Measurements from ENCODE around the gene LRMDA.
"Not testable (repeated sequence)": the region's sequence is repeated elsewhere in the genome, so short reads cannot be mapped to it uniquely, and the experiment has no call there.

LRMDA gene

DNA sequence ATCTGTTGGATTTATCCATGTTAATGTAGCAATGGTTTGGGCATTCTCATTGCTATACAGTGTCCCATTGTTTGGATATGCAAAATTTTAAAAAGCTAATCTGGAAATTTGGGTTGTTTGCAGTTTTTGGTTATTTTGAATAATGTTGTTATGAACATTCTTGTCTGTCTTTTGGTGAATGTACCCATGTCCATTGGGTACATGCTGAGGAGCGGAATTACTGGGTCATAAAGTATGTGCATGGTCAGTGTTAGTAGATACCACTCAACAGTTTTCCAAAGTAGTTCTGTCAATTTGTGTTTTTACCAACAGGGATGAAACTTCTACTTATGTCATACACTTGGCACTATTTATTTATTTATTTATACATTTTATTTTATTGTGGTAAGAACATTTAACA lies 153.9 kb downstream of the LRMDA start:
- no peak for DNase-seq (ENCODE audit: low read depth in 2 of 2)

DNA sequence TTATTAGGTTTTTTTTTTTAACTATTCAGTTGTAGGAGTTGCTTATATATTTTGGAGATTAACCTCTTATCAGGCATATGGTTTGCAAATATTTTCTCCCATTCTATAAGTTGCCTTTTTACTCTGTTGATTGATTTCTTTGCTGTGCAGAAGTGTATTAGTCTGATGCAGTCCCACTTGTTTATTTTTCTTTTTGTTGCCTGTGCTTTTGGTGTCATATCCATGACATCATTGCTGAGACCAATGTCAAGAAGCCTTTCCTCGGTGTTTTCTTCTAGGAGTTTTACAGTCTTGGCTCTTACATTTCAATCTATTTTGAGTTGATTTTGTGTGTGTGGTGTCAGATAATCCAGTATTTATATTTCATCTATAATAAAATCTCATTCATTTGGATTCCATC lies 155.4 kb downstream of the LRMDA start:
- DNase-seq (ENCODE audit: low read depth in 2 of 2), result no peak

DNA sequence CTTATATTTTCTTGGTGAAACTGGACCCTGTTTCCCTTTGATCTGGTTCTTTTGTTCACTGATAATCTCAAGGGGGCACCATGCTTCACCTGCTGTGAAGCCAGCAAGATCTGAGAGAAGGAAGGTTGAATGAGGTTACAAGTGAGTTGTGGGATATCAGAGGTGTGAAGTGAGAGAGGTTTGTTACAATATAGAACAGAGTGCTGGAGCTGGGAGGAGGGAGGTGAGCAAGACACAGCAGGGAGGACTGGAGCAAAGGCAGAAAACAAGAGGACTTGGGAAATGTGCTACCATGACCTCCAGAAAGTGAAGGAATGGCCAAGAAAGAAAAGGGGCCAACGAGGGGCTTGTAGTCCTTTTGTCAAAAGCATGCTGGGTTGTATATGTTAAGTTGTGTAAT lies 156.6 kb downstream of the LRMDA start:
- DNase-seq (ENCODE audit: low read depth in 2 of 2), result no peak

DNA sequence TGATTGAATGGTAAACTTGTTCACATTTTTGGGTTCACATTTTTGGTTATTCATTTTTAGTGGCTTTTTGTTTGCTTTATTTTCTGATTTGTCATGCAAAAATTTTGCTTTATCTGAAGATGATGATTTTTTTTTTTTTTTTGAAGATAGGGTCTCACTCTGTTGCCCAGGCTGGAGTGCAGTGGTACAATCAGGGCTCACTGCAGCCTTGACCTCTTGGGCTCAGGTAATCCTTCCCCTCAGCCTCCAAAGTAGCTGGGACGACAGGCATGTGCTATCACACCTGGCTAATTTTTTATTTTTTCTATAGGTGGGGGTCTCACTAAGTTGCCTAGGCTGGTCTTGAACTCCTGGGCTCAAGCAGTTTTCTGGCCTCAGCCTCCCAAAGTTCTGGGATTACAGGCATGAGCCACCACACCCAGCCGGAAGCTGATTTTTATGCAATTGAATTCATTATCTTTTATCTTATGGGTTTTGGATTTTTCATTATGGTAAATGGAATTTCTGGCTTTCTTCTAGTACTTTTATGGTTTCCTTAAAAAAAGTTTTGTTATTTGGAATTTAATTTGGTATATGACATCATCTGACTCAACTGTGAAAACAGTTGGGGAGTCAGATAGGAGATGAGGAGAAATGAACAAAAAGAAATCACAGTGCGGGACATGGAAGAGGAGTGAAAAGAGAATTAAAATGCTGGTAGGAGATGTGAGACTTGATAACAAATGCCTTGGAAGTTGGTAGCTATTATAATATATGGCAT lies 158.7 kb downstream of the LRMDA start:
- DNase-seq (ENCODE audit: low read depth in 2 of 2), result no peak

DNA sequence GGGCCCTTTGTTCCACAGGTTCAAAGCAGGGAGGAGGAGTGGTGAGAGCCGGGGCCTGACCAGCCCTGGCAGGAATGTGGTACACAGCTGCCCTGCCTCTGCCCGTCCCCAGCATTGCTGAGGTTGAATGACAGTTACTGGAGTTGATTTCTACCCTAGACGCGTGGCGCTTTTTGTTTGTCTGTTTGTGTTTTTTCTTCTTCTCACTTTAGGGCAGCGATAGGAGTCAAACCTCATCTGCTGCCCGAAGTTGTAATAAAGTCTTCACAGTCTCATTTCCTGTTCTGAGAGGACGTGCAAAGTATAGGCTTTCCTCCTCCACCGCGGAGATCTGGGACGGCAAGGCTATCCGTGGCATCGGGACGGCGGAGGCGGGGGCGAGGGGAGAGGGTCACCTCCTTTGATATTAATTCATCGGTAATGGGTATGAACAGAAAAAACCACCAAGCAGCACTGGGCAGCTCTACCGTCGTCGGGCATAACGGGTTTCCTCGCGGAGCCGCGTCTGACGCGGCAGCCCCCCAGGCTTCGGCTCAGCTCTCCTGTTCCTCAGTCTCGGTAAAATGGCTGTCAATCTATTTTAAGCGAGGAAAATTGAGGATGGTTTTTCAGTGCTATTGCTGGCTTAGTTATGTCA lies 160.8 kb downstream of the LRMDA start:
- no peak for DNase-seq (ENCODE audit: low read depth in 2 of 2)

DNA sequence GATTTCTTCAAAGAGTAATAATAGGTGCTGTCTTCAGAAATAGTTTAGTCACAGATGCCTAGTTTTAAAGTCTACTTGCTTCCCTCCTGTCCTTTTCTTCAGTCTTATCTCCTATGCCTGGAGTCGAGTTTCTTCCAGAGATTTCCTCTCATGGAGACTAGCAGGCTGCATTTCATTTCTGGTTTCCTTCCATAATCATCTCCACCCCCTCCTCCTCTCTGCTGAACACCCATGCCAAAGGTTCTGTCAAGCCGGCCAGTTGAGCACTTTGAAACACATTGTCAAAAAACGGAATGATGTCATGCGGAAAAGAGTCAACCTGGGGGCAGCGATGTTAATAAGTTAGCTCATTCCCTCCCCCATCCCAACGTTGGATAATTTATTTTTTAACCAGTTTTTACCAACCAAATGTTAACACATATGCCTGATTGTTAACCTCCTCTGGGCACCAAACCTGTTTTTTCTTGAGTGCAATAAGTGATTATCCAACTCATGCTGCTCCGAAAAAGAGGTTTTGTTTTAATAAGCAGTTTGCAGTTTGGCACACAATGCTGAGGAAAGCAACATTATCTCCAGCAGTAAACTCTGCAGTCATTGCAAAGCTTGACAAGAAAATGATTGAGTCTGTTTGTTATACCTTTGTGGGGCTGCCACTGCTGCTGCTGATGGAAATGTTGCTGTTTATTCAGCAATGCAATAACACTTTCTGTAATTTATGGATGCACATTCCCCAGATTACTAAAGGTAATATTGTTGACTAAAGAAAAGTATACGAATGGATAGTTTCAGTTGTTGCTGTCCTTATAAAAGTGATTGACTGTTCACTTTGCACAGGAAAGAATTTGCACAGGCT lies 161.6 kb downstream of the LRMDA start:
- no peak for DNase-seq (ENCODE audit: low read depth in 2 of 2)

DNA sequence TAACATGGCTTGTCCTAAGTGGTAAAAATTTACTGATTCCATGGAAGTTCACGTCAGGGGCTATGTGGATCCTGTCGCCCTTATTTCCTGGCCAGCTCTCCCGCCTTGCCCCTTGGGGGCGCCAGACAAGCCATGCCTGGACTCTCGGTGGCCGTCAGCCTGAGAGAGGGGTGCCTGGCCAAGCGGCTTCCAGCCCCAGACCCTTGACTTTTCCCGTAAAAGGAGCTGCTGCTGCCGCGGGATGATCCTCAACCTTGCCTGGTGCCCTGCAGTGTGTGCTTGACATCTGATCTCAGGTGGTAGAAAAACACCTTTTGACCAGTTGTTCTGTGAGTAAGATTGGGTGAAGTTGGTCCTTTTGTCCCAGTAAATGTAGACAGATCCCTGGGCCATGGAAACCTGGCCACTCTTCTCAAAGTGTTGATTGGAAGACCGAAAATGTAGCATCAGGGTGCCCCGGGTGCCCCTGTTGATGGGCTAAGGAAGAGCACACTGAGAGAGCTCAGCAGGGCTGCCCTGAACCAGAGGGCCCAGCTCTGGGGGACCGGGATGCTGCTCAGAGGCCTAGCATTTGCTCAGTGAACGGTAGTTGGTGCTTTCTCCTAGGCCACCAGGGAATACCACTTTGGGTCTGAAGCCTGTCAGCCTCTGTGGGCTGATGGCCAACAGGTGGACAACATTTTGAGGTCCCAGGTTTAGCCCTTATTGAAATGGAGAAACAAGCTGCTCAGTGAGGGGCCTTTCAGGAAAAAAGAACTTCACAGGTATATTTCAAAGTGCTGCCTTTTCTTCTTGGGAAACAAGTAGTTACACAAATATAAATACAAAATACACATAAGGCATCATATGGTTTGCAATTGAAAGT lies 162.5 kb downstream of the LRMDA start:
- no peak for DNase-seq (ENCODE audit: low read depth in 2 of 2)

DNA sequence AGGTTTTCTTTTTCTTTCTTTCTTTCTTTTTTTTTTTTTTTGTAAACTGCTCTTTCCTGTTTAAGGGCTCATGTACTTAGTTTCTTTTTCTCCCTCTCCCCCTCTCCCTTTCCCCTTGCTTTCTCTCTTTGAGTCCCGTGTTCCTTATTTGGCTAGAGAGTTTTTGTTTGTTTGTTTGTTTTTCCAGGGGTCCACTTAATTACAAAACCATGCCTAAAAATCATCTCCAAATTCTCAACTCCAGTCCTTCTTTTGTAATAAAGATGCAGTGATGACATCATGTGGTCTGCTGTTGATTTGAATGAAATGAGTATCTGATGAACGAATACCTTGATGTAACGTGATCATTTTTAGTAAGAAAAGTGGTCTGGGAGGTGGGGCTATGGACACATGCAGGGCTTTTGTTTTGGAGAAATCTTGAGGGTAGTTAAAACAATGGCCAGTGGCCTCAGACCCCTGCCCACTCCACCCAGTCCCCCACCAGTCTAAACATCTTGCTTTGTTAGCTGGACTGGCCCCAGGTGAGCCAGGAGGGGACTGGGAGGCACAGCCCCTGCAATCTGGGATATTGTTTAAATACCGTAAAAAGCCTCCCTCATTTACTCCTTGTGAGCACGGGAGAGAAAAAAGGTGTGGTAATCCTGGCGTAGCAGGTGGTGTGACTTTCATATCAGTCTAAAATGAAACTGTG lies 165.7 kb downstream of the LRMDA start:
- no peak for DNase-seq (ENCODE audit: low read depth in 2 of 2)

DNA sequence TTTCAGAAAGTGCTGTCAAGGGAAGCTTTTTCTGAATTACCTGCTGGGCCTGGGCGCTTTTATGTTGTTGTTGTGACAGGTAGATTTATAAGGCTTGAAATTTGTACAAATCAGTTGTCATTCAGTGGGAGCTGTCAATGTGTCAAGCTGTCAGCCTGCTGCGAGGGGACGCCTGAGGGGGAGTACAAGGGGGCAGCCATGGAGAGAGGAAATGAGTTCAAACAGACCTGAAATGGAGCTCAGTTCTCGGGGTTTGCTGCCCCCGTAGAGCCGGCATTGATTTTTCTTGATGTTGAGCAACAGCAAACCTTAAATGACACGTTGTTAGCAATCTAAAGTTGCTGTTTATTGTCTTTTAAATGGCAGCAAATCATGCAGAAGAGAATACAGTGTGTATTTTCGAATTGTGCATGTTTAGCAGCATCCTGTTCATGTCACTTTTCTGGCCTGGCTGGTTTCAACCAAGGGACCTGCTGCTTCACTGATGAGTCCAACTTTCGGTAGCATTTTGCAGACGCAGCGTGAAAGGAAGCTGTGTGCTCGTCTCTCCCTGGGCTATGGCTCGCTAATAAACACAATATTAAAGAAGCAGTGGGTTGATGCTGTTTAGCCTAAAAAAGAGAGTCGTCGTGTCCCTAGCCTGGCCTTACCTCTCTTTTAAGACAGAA lies 166.5 kb downstream of the LRMDA start:
- no peak for DNase-seq (ENCODE audit: low read depth in 2 of 2)

DNA sequence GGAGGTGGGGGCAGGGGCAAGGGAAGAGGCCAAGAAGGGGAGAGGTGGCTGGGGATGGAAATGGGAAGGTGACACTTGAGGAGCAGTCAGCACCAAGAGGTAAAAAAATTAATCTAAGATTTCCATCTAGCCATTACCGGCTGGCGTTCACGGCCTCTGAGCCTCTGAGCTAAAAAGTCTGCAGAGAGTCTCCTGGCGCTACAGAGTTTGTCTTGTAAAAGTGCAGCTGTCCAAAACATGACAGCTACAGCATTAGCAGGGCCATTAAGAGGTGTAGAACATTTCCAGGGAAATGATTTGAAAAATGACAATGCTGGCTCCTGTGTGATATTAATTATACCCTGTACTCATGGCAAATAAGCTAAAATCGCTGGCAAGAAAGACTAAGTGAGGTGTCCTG lies 167.6 kb downstream of the LRMDA start:
- DNase-seq (ENCODE audit: low read depth in 2 of 2), result no peak

DNA sequence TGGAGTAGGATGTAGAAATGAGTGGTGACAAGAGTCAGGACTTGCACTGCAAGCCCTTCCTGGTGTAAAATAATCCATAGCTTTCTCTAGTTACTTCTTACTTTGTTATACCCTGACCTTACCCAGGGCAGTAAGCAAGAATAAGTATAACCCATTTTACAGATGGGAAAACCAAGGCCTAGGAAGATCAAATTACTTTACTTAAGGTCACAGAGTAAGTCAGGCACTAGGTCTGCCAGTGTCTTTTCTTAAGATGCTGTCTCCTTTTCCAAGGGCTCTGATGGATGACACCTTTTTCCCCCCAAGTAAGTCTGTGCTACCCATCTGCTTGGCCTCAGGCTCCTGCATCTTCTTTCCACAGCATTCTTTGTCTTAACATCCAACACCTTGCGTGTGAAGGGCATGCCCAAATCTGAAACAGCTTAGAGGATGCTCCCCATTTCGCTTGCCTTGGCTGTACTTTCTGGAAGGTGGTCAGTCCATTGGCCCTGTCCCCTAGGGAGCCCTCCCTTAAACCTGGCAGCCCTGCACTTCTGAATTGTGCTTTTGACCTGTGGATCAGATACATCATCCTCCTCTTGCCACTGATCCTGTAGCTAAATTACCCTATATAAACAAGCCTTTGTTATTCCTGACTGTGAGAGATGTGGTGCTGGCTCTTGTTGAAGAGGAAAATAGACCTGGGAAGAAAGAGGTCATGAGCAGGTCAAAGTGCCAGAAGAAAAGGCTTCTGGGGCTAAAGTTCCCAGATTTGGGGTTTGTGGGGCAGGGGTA lies 168.6 kb downstream of the LRMDA start:
- no peak for DNase-seq (ENCODE audit: low read depth in 2 of 2)

DNA sequence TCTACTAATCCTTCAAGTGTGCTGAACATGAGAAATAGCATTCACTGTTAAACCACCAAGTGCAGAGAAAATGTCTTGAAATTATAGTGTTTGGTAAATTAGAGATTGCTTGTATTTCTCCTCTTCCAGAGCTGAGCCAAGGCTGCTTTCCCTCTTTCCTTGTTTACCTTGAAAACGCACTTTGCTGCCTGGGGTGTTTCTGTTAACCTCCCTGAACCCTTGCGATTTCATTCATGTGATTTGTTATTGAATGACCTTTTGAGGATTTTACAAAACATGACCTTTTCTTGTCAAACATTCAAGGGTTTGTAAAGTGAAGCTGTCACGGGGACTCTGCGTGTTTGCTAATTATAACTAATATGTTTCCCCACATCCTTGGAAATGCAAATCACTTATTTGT lies 169.4 kb downstream of the LRMDA start:
- DNase-seq (ENCODE audit: low read depth in 2 of 2), result no peak

DNA sequence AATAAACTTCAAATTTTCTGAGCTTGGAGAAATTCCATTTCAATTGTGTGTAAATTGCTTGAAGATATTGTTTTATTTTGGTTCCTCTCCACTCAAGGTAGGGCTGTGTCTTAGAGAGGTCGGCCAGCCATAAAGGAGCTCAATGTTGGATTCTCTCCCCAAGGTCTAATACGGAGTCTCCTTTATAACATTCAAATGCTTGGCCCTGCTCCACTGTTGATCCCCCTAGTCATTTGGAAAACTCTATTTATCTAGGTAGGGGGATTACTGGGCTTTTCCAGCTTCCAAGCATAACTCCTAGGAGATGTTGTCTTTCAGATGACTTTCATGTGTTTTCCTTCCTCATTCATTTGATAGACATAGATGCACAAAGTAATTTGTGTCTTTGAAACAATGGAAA lies 170.9 kb downstream of the LRMDA start:
- DNase-seq (ENCODE audit: low read depth in 2 of 2), result no peak

DNA sequence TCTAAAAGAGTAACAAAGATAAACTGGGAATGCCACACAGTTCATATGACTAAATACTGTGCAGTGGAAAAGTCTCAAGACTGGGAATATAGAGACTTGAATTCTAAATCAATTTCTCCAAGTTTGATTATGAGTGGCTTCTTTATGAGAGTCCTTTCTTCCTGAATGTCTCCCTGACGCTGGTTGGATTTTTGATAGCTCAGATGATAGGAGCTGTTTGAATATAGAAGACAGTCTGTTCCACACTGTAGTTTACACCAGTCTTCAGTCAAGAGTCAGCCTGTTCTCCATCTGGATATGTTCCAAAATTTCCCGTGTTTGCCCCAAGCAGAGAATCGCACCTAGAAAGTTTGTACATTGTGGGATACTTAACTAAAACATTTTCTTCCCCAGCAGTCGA lies 173.7 kb downstream of the LRMDA start:
- DNase-seq (ENCODE audit: low read depth in 2 of 2), result no peak

DNA sequence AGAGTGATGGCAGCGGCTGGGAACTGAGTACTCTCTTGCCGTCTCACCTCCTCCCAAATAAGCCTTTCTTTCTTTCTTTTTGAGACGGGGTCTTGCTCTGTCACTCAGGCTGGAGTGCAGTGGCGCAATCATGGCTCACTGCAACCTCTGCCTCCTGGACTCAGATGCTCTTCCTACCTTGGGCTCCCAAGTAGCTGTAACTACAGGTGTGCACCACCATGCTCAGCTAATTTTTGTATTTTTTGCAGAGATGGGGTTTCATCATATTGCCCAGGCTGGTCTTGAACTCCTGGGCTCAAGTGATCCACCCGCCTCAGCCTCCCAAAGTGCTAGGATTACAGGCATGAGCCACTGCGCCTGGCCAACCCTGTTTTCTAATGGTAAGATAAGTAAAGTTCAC lies 174.4 kb downstream of the LRMDA start:
- DNase-seq (ENCODE audit: low read depth in 2 of 2), result not testable (repeated sequence)

DNA sequence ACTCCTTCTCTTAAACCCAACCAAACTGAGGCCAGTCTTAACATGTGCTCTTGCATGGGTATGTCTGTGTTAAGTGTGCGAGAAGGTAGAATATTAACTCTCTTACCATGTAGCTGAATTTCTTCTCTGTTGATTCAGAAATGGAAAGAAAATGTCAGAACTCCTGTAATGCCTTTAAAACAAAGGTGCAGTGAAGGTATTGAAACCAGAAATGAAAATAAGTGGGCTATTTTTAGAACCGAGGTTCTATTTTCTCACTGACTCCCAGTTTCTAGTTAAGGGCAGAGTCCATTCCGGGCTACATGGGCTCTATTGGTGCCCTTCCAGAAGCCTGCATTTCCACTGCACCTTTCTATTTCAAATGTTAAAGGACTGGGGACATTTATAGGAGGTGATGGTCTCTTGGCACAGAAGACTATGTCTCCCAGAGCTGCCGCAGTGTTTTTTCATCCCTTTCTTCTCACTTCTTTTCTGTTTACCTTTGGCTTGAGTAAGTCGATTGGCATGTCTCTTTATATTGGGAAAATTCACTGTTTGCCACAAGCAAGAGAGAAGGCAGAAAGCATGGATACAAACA lies 174.9 kb downstream of the LRMDA start:
- no peak for DNase-seq (ENCODE audit: low read depth in 2 of 2)

DNA sequence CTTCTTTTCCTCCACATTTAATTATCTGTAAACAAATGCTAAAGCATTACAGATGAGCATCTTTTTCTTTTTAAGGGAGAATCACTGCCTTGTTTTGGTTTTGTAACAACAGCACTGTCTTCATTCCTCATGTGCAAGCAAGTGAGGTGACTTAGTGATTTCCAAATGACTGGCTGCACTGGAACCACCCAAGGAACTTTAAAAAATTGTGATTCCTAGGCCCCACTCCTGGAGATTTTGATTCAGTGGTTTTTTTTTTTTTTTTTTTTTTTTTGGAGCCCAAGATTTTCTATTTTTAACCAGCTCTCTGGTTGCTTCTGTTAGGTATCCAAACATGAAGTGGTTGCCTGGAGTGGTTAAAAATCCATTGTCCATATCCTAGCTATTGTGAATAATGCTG lies 176.2 kb downstream of the LRMDA start:
- no peak for DNase-seq (ENCODE audit: low read depth in 2 of 2)

DNA sequence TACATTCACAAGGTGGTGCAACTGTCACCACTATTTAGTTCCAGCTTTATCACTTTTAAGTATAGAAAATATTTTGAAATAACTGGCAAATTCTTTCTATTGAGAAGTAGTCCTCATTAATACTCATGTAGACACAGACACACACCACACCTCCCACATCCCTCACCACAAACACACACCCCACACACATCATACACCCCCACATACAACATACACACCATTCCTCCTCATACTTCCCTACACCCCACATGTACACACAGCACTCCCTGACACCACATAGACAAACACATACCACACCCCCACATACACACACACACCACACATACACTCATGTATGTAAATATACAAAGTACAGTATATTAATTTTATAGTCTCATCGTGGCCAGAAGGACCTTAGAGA lies 178.8 kb downstream of the LRMDA start:
- DNase-seq (ENCODE audit: low read depth in 2 of 2), result no peak

DNA sequence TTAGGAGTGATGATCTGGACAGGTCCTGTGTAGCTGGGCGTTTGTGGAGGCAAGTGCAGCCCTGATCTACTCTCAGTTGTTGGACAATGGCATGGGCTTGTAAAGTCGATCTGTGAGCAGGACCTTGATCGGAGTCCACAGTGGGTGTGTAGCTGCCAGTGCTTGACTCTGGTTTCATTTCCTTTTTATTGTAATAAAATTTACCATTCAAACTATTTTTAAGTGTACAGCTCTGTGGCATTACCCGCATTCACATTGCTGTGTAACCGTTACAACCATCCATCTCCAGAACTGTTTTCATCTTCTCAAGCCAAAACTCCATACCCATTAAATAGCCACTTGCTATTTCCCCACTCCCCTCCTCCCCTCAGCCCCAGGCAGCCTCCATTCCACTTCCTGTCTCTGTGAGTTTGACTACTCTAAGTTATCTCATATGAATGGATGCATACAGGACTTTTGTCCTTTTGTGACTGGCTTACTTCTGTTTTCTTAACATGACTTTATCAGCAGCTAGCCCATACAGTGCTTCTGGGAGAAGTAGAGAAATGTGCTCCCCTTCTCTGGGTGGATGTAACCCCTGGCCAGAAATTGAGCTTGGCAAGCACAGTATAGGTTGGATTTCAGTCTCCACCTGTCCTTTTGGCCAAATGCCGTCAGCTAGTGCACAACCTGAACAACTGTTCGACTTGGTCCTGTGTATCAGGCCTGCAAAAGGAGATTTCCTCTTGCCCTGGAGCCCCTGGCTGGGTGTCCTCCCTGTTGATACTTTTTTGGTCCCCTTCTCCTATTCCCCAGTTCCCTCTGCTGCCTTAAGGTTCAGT lies 180.0 kb downstream of the LRMDA start:
- DNase-seq (ENCODE audit: low read depth in 2 of 2), result no peak

All from stimulated activated CD4-positive, alpha-beta T cell treated with anti-CD3 and anti-CD28 coated beads, Interleukin-12 subunit alpha, Interleukin-12 subunit beta, amount 100 ng/mL, for 24 hours (primary cell).